DOHH2 (cell line): Measurements from ENCODE around the gene GPX3.

Source experiments
- H3F3A ChIP-seq: fragments of 200-600 bp; sonication (generic), shearing (Covaris generic); 2 replicates; pipeline ENCODE4 v1.6.0; 2016; ENCODE audit warnings: antibody characterized with exemption, mild to moderate bottlenecking; ENCODE audit not compliant: control insufficient read depth, insufficient read depth
- H3K27ac ChIP-seq: fragments of 200-600 bp; sonication (generic); 2 replicates; pipeline ENCODE4 v1.5.1; 2014; ENCODE audit warnings: low read depth, mild to moderate bottlenecking, low read length, moderate library complexity
- H3K27me3 ChIP-seq: fragments of 200-600 bp; sonication (generic); 2 replicates; pipeline ENCODE4 v1.6.1; 2014; ENCODE audit warnings: mild to moderate bottlenecking, low read length, mixed read lengths; ENCODE audit not compliant: control insufficient read depth
- H3K36me3 ChIP-seq: fragments of 200-600 bp; sonication (generic); 2 replicates; pipeline ENCODE4 v1.6.1; 2014; ENCODE audit warnings: mild to moderate bottlenecking, low read length, moderate library complexity, mixed read lengths; ENCODE audit not compliant: control insufficient read depth
- H3K4me1 ChIP-seq: fragments of 200-600 bp; sonication (generic); 2 replicates; pipeline ENCODE4 v1.6.1; 2014; ENCODE audit warnings: mild to moderate bottlenecking, low read length, mixed read lengths; ENCODE audit not compliant: control insufficient read depth
- H3K4me2 ChIP-seq: fragments of 200-600 bp; sonication (generic); 2 replicates; pipeline ENCODE4 v1.6.0; 2014; ENCODE audit warnings: mild to moderate bottlenecking, low read length, moderate library complexity
- H3K4me3 ChIP-seq: fragments of 200-600 bp; sonication (generic); 2 replicates; pipeline ENCODE4 v1.5.1; 2014; ENCODE audit warnings: mild to moderate bottlenecking, low read length, mixed read lengths
- H3K79me2 ChIP-seq: fragments of 200-600 bp; sonication (generic); 2 replicates; pipeline ENCODE4 v1.6.1; 2014; ENCODE audit warnings: mild to moderate bottlenecking, low read length, mixed read lengths; ENCODE audit not compliant: control insufficient read depth
- H3K9me2 ChIP-seq: fragments of 200-600 bp; sonication (generic); replicated peaks from 2 replicates; pipeline ENCODE4 v1.6.1; 2014; ENCODE audit warnings: mild to moderate bottlenecking, low read length, mixed read lengths; ENCODE audit not compliant: control insufficient read depth
- H3K9me3 ChIP-seq: fragments of 200-600 bp; sonication (generic); 2 replicates; pipeline ENCODE4 v1.6.1; 2014; ENCODE audit warnings: antibody characterized with exemption, low read length, mixed read lengths; ENCODE audit not compliant: control insufficient read depth, insufficient read depth
- H4K20me1 ChIP-seq: fragments of 200-600 bp; sonication (generic); 2 replicates; pipeline ENCODE4 v1.6.0; 2014; ENCODE audit warnings: low read depth, mild to moderate bottlenecking, antibody characterized with exemption, low read length, moderate library complexity; ENCODE audit not compliant: control insufficient read depth, insufficient read depth
- EZH2phosphoT487 ChIP-seq: fragments of 200-600 bp; sonication (generic); IDR thresholded peaks from 2 replicates; pipeline ENCODE4 v1.6.1; 2017; ENCODE audit warnings: borderline replicate concordance, mild to moderate bottlenecking, antibody characterized with exemption, low read length, moderate library complexity, mixed read lengths
- TF ChIP-seq, protein P1 (sequence below): fragments of 200-600 bp; sonication (generic); IDR thresholded peaks from one replicate; pipeline ENCODE4 v1.5.1; 2014; ENCODE audit warnings: antibody characterized with exemption, mild to moderate bottlenecking, low read depth, low read length; ENCODE audit not compliant: poor library complexity, severe bottlenecking

Gene GPX3

DNA sequence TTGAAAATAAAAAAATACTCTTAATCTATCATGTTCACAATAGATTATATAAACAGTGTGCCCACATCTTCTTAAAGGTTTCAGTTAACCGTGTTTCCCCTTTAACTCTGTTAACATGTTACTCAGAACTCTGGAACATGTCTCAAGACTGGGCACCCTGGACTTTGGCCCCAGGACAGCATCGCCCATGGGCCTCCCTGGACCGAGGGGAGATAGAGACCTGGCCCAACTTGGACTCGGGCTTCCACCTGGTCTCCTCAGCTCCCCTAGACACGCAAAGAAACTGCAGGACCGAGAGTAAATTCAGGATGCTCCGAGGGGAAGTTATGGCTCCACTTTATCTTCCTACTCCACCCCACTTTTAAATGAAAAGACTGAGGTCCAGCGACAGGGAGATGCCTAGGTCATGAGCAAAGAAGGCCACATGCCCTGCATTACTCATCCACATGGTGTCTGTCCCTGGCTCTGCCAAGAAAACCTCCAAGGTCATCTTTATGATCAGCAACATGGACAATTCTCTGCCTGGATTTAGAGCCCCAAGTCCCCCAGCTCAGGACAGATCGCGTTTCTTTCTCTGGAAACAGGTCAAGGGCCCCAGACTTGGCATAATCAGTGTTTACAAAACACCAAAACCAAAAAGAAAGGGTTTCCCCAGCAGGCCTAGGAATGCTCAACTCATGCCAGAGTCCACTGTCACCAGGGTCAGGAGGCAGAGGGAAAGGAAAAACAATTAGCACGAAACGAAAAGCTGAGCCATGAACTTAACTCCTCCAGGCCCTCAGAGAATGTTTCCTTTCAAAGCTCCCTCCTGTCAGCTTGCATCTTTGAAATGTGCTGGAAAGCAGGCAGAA, 17.4 kb downstream of the GPX3 start:
- Histone ChIP-seq H3K4me1 (no peaks in the 10 kb centered on the region), H3K27me3 (no peaks in the 10 kb centered on the region), H3K79me2 (no peaks in the 10 kb centered on the region), H3K4me2 (no peak overlapping the region), H4K20me1 (no peaks in the 10 kb centered on the region), H3F3A (no peaks in the 10 kb centered on the region), H3K4me3 (no peak overlapping the region), H3K9me2 (no peaks in the 10 kb centered on the region), H3K9me3 (no peaks in the 10 kb centered on the region), H3K27ac (no peak overlapping the region), H3K36me3 (peaks cover 88% of the 10 kb centered on the region)
- TF ChIP-seq EZH2phosphoT487: no peak
- TF ChIP-seq, protein P1, sequence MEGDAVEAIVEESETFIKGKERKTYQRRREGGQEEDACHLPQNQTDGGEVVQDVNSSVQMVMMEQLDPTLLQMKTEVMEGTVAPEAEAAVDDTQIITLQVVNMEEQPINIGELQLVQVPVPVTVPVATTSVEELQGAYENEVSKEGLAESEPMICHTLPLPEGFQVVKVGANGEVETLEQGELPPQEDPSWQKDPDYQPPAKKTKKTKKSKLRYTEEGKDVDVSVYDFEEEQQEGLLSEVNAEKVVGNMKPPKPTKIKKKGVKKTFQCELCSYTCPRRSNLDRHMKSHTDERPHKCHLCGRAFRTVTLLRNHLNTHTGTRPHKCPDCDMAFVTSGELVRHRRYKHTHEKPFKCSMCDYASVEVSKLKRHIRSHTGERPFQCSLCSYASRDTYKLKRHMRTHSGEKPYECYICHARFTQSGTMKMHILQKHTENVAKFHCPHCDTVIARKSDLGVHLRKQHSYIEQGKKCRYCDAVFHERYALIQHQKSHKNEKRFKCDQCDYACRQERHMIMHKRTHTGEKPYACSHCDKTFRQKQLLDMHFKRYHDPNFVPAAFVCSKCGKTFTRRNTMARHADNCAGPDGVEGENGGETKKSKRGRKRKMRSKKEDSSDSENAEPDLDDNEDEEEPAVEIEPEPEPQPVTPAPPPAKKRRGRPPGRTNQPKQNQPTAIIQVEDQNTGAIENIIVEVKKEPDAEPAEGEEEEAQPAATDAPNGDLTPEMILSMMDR: no peak

DNA sequence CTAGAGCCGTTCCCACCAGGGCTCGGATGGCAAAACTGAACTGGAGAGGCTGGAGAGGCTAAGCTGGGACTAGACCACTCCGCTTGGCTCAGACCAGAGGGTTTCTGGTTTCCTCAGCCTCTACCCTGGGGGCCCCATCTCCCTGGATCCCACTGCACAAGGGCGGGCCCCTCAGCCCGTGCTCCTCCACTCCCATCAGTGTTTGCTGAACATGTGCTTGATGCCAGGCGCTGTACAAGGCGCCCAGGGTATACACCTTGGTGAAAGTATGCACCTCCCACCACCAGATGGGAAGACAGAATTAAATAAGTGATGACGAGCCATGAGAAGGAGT, 18.0 kb downstream of the GPX3 start:
- no peaks in the 10 kb centered on the region for H3K27me3 ChIP-seq
- H3K9me3 ChIP-seq: no peaks in the 10 kb centered on the region
- no peak overlapping the region for H3K27ac ChIP-seq
- no peak overlapping the region for H3K4me2 ChIP-seq
- peaks cover 91% of the 10 kb centered on the region for H3K36me3 ChIP-seq
- H3K4me1 ChIP-seq: no peaks in the 10 kb centered on the region
- no peaks in the 10 kb centered on the region for H4K20me1 ChIP-seq
- no peak for TF ChIP-seq EZH2phosphoT487
- TF ChIP-seq, protein P1: no peak
- no peaks in the 10 kb centered on the region for H3F3A ChIP-seq
- H3K9me2 ChIP-seq: no peaks in the 10 kb centered on the region
- no peaks in the 10 kb centered on the region for H3K79me2 ChIP-seq
- no peak overlapping the region for H3K4me3 ChIP-seq

DNA sequence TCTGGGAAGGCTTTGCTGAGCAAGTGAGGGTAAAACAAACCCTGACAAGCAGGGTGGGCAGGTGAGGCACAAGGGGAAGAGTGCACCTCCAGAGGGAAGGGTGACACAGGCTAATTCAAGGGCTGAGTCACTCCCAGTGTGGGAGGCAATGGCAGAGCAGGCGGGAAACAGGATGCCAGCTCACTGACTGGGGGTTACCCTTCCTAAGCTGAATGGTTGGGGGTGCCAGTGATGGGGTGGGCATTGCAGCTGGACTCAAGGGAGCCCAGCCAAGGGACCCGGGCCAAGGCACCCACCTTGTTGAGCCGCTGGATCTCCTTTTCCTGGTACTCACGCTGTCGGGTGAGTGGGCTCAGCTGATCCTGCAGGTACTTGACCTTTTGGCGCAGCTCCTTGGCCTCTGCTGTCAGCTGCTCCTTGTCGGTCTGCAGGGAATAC, 18.4 kb downstream of the GPX3 start:
- Histone ChIP-seq H3K4me2 (no peak overlapping the region), H3K36me3 (peaks cover 91% of the 10 kb centered on the region), H3F3A (no peaks in the 10 kb centered on the region), H3K27ac (no peak overlapping the region), H4K20me1 (no peaks in the 10 kb centered on the region), H3K9me2 (no peaks in the 10 kb centered on the region), H3K9me3 (no peaks in the 10 kb centered on the region), H3K4me3 (no peak overlapping the region), H3K79me2 (no peaks in the 10 kb centered on the region), H3K4me1 (no peaks in the 10 kb centered on the region), H3K27me3 (no peaks in the 10 kb centered on the region)
- TF ChIP-seq EZH2phosphoT487: no peak
- TF ChIP-seq, protein P1: no peak
